HG03097 (cell line): ENCODE results near the gene HS2ST1.

ENCODE experiments used
- ATAC-seq: cut with Tn5 transposase; IDR thresholded peaks from one replicate; pipeline ENCODE4 v1.9.1; 2021; ENCODE audit not compliant: unreplicated experiment, low FRiP score

Gene HS2ST1

DNA sequence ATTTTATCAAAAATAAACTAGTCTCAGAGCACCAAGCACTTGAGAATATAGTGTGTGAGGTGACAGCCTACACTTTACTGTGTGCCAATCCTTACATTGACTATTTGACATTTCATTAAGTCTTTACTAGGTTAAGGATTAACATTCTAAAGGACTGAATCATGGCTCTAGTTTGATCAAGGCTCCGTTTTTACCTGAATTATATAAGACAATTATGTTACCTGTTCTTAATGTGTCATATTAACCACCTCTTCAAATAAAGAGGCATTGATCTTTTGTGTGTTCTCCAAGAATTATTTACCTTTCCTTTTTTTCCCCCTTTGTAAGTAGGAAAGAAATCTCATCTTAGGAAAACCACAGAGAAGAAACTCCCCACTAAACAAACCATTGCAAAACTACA, 189.7 kb downstream of the HS2ST1 start:
- no peak for ATAC-seq

DNA sequence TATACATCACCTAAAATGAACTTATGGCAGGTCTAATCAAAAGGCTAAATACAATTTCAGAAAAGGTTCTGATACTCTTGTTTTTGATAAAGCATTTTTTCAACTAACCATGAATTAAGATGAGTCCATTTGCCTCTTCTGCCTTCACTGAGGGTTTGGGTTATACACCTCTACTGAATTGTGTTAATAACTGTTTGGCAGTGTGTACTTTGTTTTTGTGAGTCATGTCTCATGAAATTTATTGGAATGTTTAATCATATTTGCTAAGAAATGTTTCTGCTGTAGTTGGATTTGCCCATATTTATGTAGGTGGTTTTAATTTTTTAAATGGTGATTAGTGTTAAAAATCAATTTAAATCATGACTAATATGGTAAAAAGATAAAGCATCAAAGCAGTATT, 190.5 kb downstream of the HS2ST1 start:
- no peak for ATAC-seq

DNA sequence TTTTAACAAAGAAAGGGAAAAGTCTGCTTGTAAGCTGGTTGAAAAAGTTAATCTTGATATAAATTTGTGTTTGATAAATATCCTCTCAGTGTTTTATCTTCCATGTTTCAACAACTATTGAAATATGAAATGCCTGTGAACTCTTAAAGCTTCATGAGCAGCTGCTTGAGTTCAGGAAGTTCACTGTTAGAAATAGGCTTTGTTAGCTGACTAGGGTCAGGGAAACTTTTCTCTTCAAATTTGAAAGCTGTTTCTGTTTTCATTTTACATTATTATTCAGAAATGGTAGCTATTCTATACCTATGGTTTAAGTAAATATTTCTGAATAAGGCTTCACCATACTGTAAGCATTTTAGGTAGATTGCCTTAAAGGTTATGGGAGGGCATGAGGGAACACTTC, 191.7 kb downstream of the HS2ST1 start:
- ATAC-seq, result no peak

- no peak for ATAC-seq
Observed at GRCh38 chr1:87106867-87107266, 192.4 kb downstream of the HS2ST1 start.

GRCh38 chr1:87108228-87108627, 193.8 kb downstream of the HS2ST1 start:
- no peak for ATAC-seq

- ATAC-seq, result no peak
Observed at GRCh38 chr1:87108814-87109411, 194.5 kb downstream of the HS2ST1 start.

GRCh38 chr1:87111659-87112371, 197.4 kb downstream of the HS2ST1 start:
- ATAC-seq, result no peak

- no peak for ATAC-seq
Observed at GRCh38 chr1:87113313-87113712, 198.9 kb downstream of the HS2ST1 start.

- ATAC-seq, result no peak
Observed at GRCh38 chr1:87115317-87115890, 201.0 kb downstream of the HS2ST1 start.

- ATAC-seq, result no peak
Observed at GRCh38 chr1:87115891-87116290, 201.5 kb downstream of the HS2ST1 start.

DNA sequence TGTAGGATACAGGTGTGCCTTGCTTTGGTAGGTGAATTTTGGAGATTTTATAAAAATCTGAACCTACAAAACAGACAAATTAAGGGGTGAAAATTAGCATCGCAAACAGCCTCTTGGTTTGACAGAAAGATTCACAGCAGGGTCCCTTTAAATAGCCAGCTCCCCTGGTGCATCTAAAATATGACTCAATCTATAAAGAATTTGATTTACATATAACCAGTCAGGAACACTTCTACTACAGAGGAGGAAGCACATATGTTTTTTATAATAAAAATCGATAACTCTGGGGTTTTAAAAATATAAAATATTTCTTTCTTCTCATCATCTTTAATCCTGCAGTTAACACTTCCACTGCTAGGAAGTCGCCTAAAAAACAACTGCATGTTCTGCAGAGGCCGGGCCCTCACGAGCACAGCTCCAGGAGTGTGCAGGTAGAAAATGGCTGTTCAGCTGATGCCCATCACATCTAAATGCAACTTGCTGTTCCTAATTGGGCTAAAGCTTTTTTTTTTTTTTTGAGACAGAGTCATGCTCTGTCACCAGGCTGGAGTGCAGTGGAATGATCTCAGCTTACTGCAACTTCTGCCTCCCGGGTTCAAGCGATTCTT, 203.4 kb downstream of the HS2ST1 start:
- ATAC-seq, result no peak

DNA sequence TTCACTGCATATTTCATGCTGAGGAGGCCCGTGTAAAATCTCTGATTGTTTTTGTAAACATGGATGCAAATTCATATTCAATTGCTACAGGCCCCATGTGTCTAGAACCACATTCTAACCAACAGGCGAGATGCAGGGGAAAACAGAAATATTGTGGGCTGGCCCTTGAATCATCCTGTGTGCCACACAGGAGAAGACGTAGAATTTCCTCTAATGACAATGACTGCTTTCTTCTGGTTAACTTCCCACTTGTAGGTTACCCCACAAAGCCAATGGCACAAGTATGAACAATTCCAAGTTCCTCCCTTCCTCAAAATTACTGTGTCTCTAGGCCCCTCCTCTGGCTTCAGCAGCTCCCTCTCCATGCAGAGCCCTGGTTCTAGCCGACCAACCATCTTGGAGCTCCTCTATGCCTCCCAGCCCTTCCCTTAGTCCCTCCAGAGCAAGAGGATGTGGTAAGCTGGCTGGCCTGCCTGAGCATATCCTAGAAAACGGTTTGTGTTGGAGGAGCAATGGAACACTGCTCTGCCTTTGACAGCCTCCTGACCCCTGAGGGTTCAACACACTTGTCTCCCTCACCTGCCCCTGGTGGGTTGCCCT, 205.2 kb downstream of the HS2ST1 start:
- no peak for ATAC-seq

DNA sequence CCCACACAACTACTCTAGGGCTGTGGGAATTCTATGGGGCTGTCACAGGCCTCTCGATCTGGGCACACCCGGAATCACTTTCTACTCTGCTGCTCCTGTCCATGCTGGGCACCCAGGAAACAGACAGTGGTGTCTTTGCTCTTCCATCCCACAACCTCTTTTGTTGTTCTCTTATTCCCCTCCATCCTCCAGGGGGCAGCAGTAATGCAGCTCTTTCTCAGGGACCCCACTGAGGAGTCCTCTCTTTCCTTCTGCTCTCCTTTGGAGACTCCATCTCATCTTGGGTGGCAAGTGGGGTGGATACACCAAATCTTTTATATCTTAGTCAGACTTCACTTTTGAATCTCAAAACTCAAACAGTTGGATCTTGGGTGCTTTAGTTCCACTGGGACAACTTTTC, 206.3 kb downstream of the HS2ST1 start:
- ATAC-seq, result no peak

- ATAC-seq, result no peak
Observed at GRCh38 chr1:87121711-87122163, 207.3 kb downstream of the HS2ST1 start.

- ATAC-seq, result no peak
Observed at GRCh38 chr1:87122243-87122642, 207.8 kb downstream of the HS2ST1 start.

- no peak for ATAC-seq
Observed at GRCh38 chr1:87123610-87124009, 209.2 kb downstream of the HS2ST1 start.

DNA sequence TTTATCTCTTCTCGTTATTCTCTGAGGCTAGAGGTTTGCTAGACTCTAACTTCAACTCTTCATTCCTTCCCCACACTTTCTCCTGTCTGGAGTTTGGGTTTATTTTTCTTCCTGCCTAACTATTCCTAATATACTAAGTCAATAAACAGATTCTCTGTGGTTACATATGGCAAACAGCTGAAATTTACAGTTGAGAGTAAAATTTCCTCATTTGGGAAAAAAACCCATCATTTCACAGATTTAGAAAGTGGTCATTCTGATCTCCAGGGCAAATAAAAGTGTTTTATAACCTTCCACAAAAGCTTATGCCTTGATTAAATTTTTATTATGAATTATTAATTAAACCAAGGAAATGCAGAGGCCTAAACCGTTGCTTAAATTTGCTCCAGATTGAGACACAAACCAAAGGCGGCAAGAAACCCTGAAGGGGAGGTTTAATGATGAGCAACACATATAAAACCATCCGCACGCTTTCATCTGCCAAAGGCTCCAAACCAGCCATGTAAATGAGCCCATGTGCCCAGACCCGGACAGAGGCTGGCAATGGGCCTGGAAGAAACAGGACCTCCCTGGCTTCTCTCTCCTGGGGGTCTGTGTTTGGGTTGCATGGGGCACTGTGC, 212.6 kb downstream of the HS2ST1 start:
- ATAC-seq, result no peak

GRCh38 chr1:87127581-87127980, 213.1 kb downstream of the HS2ST1 start:
- no peak for ATAC-seq

DNA sequence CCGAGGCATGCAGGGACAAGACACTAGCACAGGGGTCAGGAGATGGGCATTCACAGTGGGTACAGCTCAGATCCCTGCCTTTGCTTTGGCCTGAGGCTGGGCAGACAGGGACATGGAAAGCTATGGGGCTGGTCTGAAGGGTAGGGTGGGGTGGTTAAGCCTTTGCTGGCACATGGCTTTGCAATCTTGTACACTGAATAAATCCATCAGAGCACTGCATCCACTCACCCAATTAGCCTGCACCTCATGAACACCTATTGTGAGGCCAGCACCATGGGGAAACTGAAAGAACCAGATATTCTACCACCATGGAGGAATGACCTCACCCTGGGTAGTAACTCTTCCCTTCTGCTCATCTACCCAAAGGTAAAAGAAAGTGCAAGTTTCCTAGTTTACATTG, 214.6 kb downstream of the HS2ST1 start:
- ATAC-seq, result no peak

- no peak for ATAC-seq
Observed at GRCh38 chr1:87129606-87130005, 215.2 kb downstream of the HS2ST1 start.

GRCh38 chr1:87130438-87130837, 216.0 kb downstream of the HS2ST1 start:
- ATAC-seq, result no peak
